ENCODE measurements around the gene MAN1C1. TPM values are rescaled to one million over a fixed set of nuclear protein-coding genes. Genes with fewer than 3 reads are reported as not detected.

MAN1C1 gene
- total RNA-seq, 1 experiment from 2014 or later: 1.5 TPM

- H3K4me3 ChIP-seq (ENCODE audit: low read depth in 2 of 2, low read length in 2 of 2): no peak overlapping the region
- intact Hi-C loops (cut with micrococcal nuclease; ENCODE audit: unreplicated experiment) (no loop called here), in situ Hi-C loops (cut with HindIII; ENCODE audit: low pct_unique_long_range_greater_than_20kb, low sequenced_read_pairs) (no loop called here)
- H3K27me3 ChIP-seq (ENCODE audit: control insufficient read depth, insufficient read depth, low read length): peaks cover 33% of the 10 kb centered on the region
- BruUV-seq (replicated peaks): no TSS peak
- DNase-seq (ENCODE audit: low read depth, low spot score) (no peak), ATAC-seq (no peak)
- no peak for TF ChIP-seq TCF7L2 (IDR thresholded peaks at IDR 0.05; ENCODE audit: low read depth, low read length)
- no peak for TF ChIP-seq SIN3A (IDR thresholded peaks at IDR 0.05; ENCODE audit: borderline replicate concordance, insufficient read depth, low read depth, low read length)
- TF ChIP-seq CTCF (IDR thresholded peaks at IDR 0.05): no peak
- TF ChIP-seq POLR2AphosphoS5 (IDR thresholded peaks at IDR 0.05; ENCODE audit: low read depth, low read length): no peak
- TF ChIP-seq REST (IDR thresholded peaks at IDR 0.05; ENCODE audit: insufficient read depth in 1 of 2, low read depth in 2 of 2, low read length in 1 of 2): no peak
- no peaks in the 10 kb centered on the region for H3K36me3 ChIP-seq (ENCODE audit: control insufficient read depth, insufficient read depth, low read length)
- ChIA-PET CTCF (interaction anchor here (1.0 kb wide), 1 partner anchor 135 kb away, joined by 5 read pairs; no protein-coding TSS in a partner anchor), POLR2A (no interaction called here)
- no peak overlapping the region for H3K27ac ChIP-seq (ENCODE audit: low read length)
- no peaks in the 10 kb centered on the region for H3K9me3 ChIP-seq (ENCODE audit: control insufficient read depth, insufficient read depth, low read depth, low read length)
- H3K4me1 ChIP-seq (ENCODE audit: control insufficient read depth, insufficient read depth, low read length): peaks cover 14% of the 10 kb centered on the region
Observed at GRCh38 chr1:25609921-25610320, 6.7 kb upstream of the MAN1C1 start.

GRCh38 chr1:25610822-25611630, 5.6 kb upstream of the MAN1C1 start:
- no peaks in the 10 kb centered on the region for H3K9me3 ChIP-seq (ENCODE audit: control insufficient read depth, insufficient read depth, low read depth, low read length)
- DNase-seq (ENCODE audit: low read depth, low spot score): no peak
- no TSS peak for BruUV-seq (replicated peaks)
- H3K4me3 ChIP-seq (ENCODE audit: low read depth in 2 of 2, low read length in 2 of 2): no peak overlapping the region
- CTCF ChIA-PET: no interaction called here
- intact Hi-C loops (cut with micrococcal nuclease; ENCODE audit: unreplicated experiment): no loop called here
- peaks cover 36% of the 10 kb centered on the region for H3K27me3 ChIP-seq (ENCODE audit: control insufficient read depth, insufficient read depth, low read length)
- TF ChIP-seq CTCF (IDR thresholded peaks at IDR 0.05) (peak; percentile 53), TCF7L2 (IDR thresholded peaks at IDR 0.05; ENCODE audit: low read depth, low read length) (no peak)
- H3K27ac ChIP-seq (ENCODE audit: low read length): no peak overlapping the region
- in situ Hi-C loops (cut with HindIII; ENCODE audit: low pct_unique_long_range_greater_than_20kb, low sequenced_read_pairs): no loop called here
- H3K4me1 ChIP-seq (ENCODE audit: control insufficient read depth, insufficient read depth, low read length): peaks cover 17% of the 10 kb centered on the region
- 0 out of 2 replicates have a peak, but pooled peaks have one; percentile 49 for ATAC-seq
- H3K36me3 ChIP-seq (ENCODE audit: control insufficient read depth, insufficient read depth, low read length): no peaks in the 10 kb centered on the region
- POLR2A ChIA-PET: no interaction called here
